Measurements from ENCODE around the gene CMTM8.

Gene CMTM8

GRCh38 chr3:32340039-32340438 lies 101.6 kb downstream of the CMTM8 start:
- peak; percentile 65 for DNase-seq (ENCODE audit: low read depth)

- DNase-seq (ENCODE audit: low read depth): no peak
Observed at GRCh38 chr3:32340611-32341365, 102.3 kb downstream of the CMTM8 start.

- DNase-seq (ENCODE audit: low read depth): no peak
Observed at GRCh38 chr3:32347343-32348125, 109.1 kb downstream of the CMTM8 start.

- DNase-seq (ENCODE audit: low read depth): no peak
Observed at GRCh38 chr3:32349184-32349583, 110.7 kb downstream of the CMTM8 start.

GRCh38 chr3:32352563-32352962 lies 114.1 kb downstream of the CMTM8 start:
- no peak for DNase-seq (ENCODE audit: low read depth)

- no peak for DNase-seq (ENCODE audit: low read depth)
Observed at GRCh38 chr3:32353351-32353750, 114.9 kb downstream of the CMTM8 start.

GRCh38 chr3:32354362-32354778 lies 115.9 kb downstream of the CMTM8 start:
- peak; percentile 64 for DNase-seq (ENCODE audit: low read depth)

GRCh38 chr3:32355751-32356291 lies 117.3 kb downstream of the CMTM8 start:
- no peak for DNase-seq (ENCODE audit: low read depth)

GRCh38 chr3:32359766-32360492 lies 121.4 kb downstream of the CMTM8 start:
- peak; percentile 19 for DNase-seq (ENCODE audit: low read depth)

- DNase-seq (ENCODE audit: low read depth): no peak
Observed at GRCh38 chr3:32360493-32360827, 122.0 kb downstream of the CMTM8 start.

- DNase-seq (ENCODE audit: low read depth): no peak
Observed at GRCh38 chr3:32366638-32367397, 128.3 kb downstream of the CMTM8 start.

- DNase-seq (ENCODE audit: low read depth): no peak
Observed at GRCh38 chr3:32367442-32367841, 129.0 kb downstream of the CMTM8 start.

- no peak for DNase-seq (ENCODE audit: low read depth)
Observed at GRCh38 chr3:32371461-32372212, 133.2 kb downstream of the CMTM8 start.

GRCh38 chr3:32372213-32372490 lies 133.7 kb downstream of the CMTM8 start:
- DNase-seq (ENCODE audit: low read depth): no peak

GRCh38 chr3:32373276-32373675 lies 134.8 kb downstream of the CMTM8 start:
- DNase-seq (ENCODE audit: low read depth): no peak

- no peak for DNase-seq (ENCODE audit: low read depth)
Observed at GRCh38 chr3:32373844-32374243, 135.4 kb downstream of the CMTM8 start.

GRCh38 chr3:32374788-32375595 lies 136.5 kb downstream of the CMTM8 start:
- peak; percentile 64 for DNase-seq (ENCODE audit: low read depth)

GRCh38 chr3:32375596-32375930 lies 137.1 kb downstream of the CMTM8 start:
- no peak for DNase-seq (ENCODE audit: low read depth)

- DNase-seq (ENCODE audit: low read depth): peak; percentile 47
Observed at GRCh38 chr3:32376115-32376514, 137.6 kb downstream of the CMTM8 start.

- DNase-seq (ENCODE audit: low read depth): no peak
Observed at GRCh38 chr3:32379831-32380500, 141.5 kb downstream of the CMTM8 start.
